ENCODE measurements around the gene MRPL50.
"Not testable (repeated sequence)": the region's sequence is repeated elsewhere in the genome, so short reads cannot be mapped to it uniquely, and the experiment has no call there.

The MRPL50 gene

GRCh38 chr9:101409079-101409477 lies 10.7 kb upstream of the MRPL50 start:
- DNase-seq (ENCODE audit: low spot score in 2 of 2) (no peak), ATAC-seq (replicated peaks; ENCODE audit: extremely low read depth, poor library complexity, severe bottlenecking) (no peak)
- Mint-ChIP-seq H3K27ac (ENCODE audit: low read depth) (no peak overlapping the region), H3K9me3 (peaks cover 45% of the 10 kb centered on the region), H3K4me3 (no peak overlapping the region), H3K36me3 (ENCODE audit: insufficient read depth) (peaks cover 35% of the 10 kb centered on the region), H3K4me1 (no peaks in the 10 kb centered on the region), H3K27me3 (no peaks in the 10 kb centered on the region)

- Mint-ChIP-seq H3K9me3 (peaks cover 44% of the 10 kb centered on the region), H3K27ac (ENCODE audit: low read depth) (no peak overlapping the region), H3K27me3 (no peaks in the 10 kb centered on the region), H3K4me3 (no peak overlapping the region), H3K36me3 (ENCODE audit: insufficient read depth) (peaks cover 39% of the 10 kb centered on the region), H3K4me1 (peaks cover 5% of the 10 kb centered on the region)
- DNase-seq (ENCODE audit: low spot score in 2 of 2) (no peak), ATAC-seq (replicated peaks; ENCODE audit: extremely low read depth, poor library complexity, severe bottlenecking) (no peak)
Measured at GRCh38 chr9:101408374-101409078, 10.1 kb upstream of the MRPL50 start.

GRCh38 chr9:101403516-101404285 lies 5.3 kb upstream of the MRPL50 start:
- DNase-seq (ENCODE audit: low spot score in 2 of 2) = no peak
- Mint-ChIP-seq H3K27me3 (no peaks in the 10 kb centered on the region), H3K4me3 (no peak overlapping the region), H3K27ac (ENCODE audit: low read depth) (peak overlapping the region; percentile 9), H3K9me3 (peaks cover 27% of the 10 kb centered on the region), H3K4me1 (peaks cover 42% of the 10 kb centered on the region), H3K36me3 (ENCODE audit: insufficient read depth) (peaks cover 57% of the 10 kb centered on the region)
- ATAC-seq (replicated peaks; ENCODE audit: extremely low read depth, poor library complexity, severe bottlenecking) = no peak

- H3K27ac Mint-ChIP-seq (ENCODE audit: low read depth) = peak overlapping the region; percentile 23
- no peak for DNase-seq (ENCODE audit: low spot score in 2 of 2)
- H3K4me3 Mint-ChIP-seq = peak overlapping the region; percentile 96
- H3K4me1 Mint-ChIP-seq = peaks cover 72% of the 10 kb centered on the region
- peaks cover 10% of the 10 kb centered on the region for H3K9me3 Mint-ChIP-seq
- H3K36me3 Mint-ChIP-seq (ENCODE audit: insufficient read depth) = peaks cover 46% of the 10 kb centered on the region
- no peaks in the 10 kb centered on the region for H3K27me3 Mint-ChIP-seq
- no peak for ATAC-seq (replicated peaks; ENCODE audit: extremely low read depth, poor library complexity, severe bottlenecking)
Measured at GRCh38 chr9:101400120-101400519, 1.7 kb upstream of the MRPL50 start.

GRCh38 chr9:101399643-101399970 lies 1.2 kb upstream of the MRPL50 start:
- Mint-ChIP-seq H3K27ac (ENCODE audit: low read depth) (peak overlapping the region; percentile 99), H3K27me3 (no peaks in the 10 kb centered on the region), H3K9me3 (peaks cover 5% of the 10 kb centered on the region), H3K4me3 (peak overlapping the region; percentile 96), H3K4me1 (peaks cover 76% of the 10 kb centered on the region), H3K36me3 (ENCODE audit: insufficient read depth) (peaks cover 40% of the 10 kb centered on the region)
- no peak for DNase-seq (ENCODE audit: low spot score in 2 of 2)
- no peak for ATAC-seq (replicated peaks; ENCODE audit: extremely low read depth, poor library complexity, severe bottlenecking)

GRCh38 chr9:101398930-101399642 lies 668 bp upstream of the MRPL50 start:
- Mint-ChIP-seq H3K9me3 (peaks cover 5% of the 10 kb centered on the region), H3K27me3 (no peaks in the 10 kb centered on the region), H3K27ac (ENCODE audit: low read depth) (peak overlapping the region; percentile 99), H3K36me3 (ENCODE audit: insufficient read depth) (peaks cover 39% of the 10 kb centered on the region), H3K4me1 (peaks cover 81% of the 10 kb centered on the region), H3K4me3 (peak overlapping the region; percentile 96)
- ATAC-seq (replicated peaks; ENCODE audit: extremely low read depth, poor library complexity, severe bottlenecking) (no peak), DNase-seq (ENCODE audit: low spot score in 2 of 2) (no peak)

- peaks cover 73% of the 10 kb centered on the region for H3K4me1 Mint-ChIP-seq
- no peaks in the 10 kb centered on the region for H3K9me3 Mint-ChIP-seq
- ATAC-seq (replicated peaks; ENCODE audit: extremely low read depth, poor library complexity, severe bottlenecking) (no peak), DNase-seq (ENCODE audit: low spot score in 2 of 2) (no peak)
- H3K27me3 Mint-ChIP-seq = no peaks in the 10 kb centered on the region
- peaks cover 30% of the 10 kb centered on the region for H3K36me3 Mint-ChIP-seq (ENCODE audit: insufficient read depth)
- peak overlapping the region; percentile 96 for H3K4me3 Mint-ChIP-seq
- peak overlapping the region; percentile 99 for H3K27ac Mint-ChIP-seq (ENCODE audit: low read depth)
Measured at GRCh38 chr9:101397746-101398067, 711 bp downstream of the MRPL50 start.

GRCh38 chr9:101394687-101395086 lies 3.7 kb downstream of the MRPL50 start:
- Mint-ChIP-seq H3K36me3 (ENCODE audit: insufficient read depth) (peaks cover 31% of the 10 kb centered on the region), H3K9me3 (no peaks in the 10 kb centered on the region), H3K4me3 (no peak overlapping the region), H3K27me3 (no peaks in the 10 kb centered on the region), H3K27ac (ENCODE audit: low read depth) (no peak overlapping the region), H3K4me1 (peaks cover 70% of the 10 kb centered on the region)
- no peak for DNase-seq (ENCODE audit: low spot score in 2 of 2)
- no peak for ATAC-seq (replicated peaks; ENCODE audit: extremely low read depth, poor library complexity, severe bottlenecking)

GRCh38 chr9:101393135-101393534 lies 5.3 kb downstream of the MRPL50 start:
- Mint-ChIP-seq H3K4me3 (no peak overlapping the region), H3K9me3 (no peaks in the 10 kb centered on the region), H3K4me1 (peaks cover 67% of the 10 kb centered on the region), H3K36me3 (ENCODE audit: insufficient read depth) (peaks cover 32% of the 10 kb centered on the region), H3K27ac (ENCODE audit: low read depth) (no peak overlapping the region), H3K27me3 (no peaks in the 10 kb centered on the region)
- ATAC-seq (replicated peaks; ENCODE audit: extremely low read depth, poor library complexity, severe bottlenecking) (no peak), DNase-seq (ENCODE audit: low spot score in 2 of 2) (no peak)

GRCh38 chr9:101388507-101388993 lies 9.9 kb downstream of the MRPL50 start:
- Mint-ChIP-seq H3K36me3 (ENCODE audit: insufficient read depth) (peaks cover 21% of the 10 kb centered on the region), H3K27ac (ENCODE audit: low read depth) (peak overlapping the region; percentile 73), H3K9me3 (peaks cover 6% of the 10 kb centered on the region), H3K4me1 (peaks cover 36% of the 10 kb centered on the region), H3K4me3 (no peak overlapping the region), H3K27me3 (no peaks in the 10 kb centered on the region)
- DNase-seq (ENCODE audit: low spot score in 2 of 2) = no peak
- no peak for ATAC-seq (replicated peaks; ENCODE audit: extremely low read depth, poor library complexity, severe bottlenecking)

- Mint-ChIP-seq H3K4me1 (peaks cover 34% of the 10 kb centered on the region), H3K9me3 (peaks cover 6% of the 10 kb centered on the region), H3K27me3 (no peaks in the 10 kb centered on the region), H3K27ac (ENCODE audit: low read depth) (peak overlapping the region; percentile 73), H3K4me3 (no peak overlapping the region), H3K36me3 (ENCODE audit: insufficient read depth) (peaks cover 21% of the 10 kb centered on the region)
- ATAC-seq (replicated peaks; ENCODE audit: extremely low read depth, poor library complexity, severe bottlenecking) = peak; percentile 71
- DNase-seq (ENCODE audit: low spot score in 2 of 2) = no peak
Measured at GRCh38 chr9:101387871-101388506, 10.4 kb downstream of the MRPL50 start.

- not testable (repeated sequence) for H3K27ac Mint-ChIP-seq (ENCODE audit: low read depth); DNase-seq (ENCODE audit: low spot score in 2 of 2); H3K4me1 Mint-ChIP-seq; H3K36me3 Mint-ChIP-seq (ENCODE audit: insufficient read depth); H3K9me3 Mint-ChIP-seq; ATAC-seq (replicated peaks; ENCODE audit: extremely low read depth, poor library complexity, severe bottlenecking); H3K27me3 Mint-ChIP-seq; H3K4me3 Mint-ChIP-seq
Measured at GRCh38 chr9:101384873-101385536, 13.4 kb downstream of the MRPL50 start, which contains the start of gene BAAT. Gene BAAT, minus strand, starts transcription at chr9:101385006. Its CDS starts 13,602 bp downstream, at chr9:101371404.
